ENCODE data around the gene NF2. TPM values are rescaled to one million over a fixed set of nuclear protein-coding genes. Genes with fewer than 3 reads are reported as not detected.

Gene NF2
- total and polyA plus RNA-seq, 2 experiments from 2014 or later: 62.9 to 111 TPM

DNA sequence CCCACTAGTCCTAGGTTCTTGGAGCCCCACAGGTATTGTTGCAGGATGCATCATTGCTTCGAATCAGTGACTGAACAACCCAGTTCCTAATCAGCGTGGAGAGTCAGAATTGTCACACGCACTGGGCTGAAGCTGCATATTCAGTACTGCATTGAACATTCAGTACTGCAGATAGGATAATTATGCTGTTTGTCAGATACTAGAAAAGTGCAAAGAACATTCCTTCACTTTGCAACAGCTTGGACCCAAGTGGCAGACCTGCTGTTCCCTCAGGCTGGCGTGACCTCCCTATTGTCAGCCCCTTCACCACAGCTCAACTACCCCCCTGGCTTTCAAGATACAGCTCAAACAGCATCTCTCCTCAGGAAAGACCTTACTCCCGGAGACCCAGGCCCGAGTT is 27.6 kb downstream of the NF2 start:
- no peaks in the 10 kb centered on the region for H3K9me3 ChIP-seq (ENCODE audit: low read depth)
- H4K20me1 ChIP-seq (ENCODE audit: insufficient read depth): no peaks in the 10 kb centered on the region
- no peak for DNase-seq
- no peaks in the 10 kb centered on the region for H3K36me3 ChIP-seq (ENCODE audit: low read depth)
- no peak overlapping the region for H3K27ac ChIP-seq
- H3K9me2 ChIP-seq (ENCODE audit: insufficient read depth): no peaks in the 10 kb centered on the region
- peaks cover 92% of the 10 kb centered on the region for H3K79me2 ChIP-seq (ENCODE audit: insufficient read depth)
- no peak overlapping the region for H2AFZ ChIP-seq
- 82 to 90% methylated on average over 6 of the region's 6 CpGs for WGBS, 2 experiments (ENCODE audit: low coverage in 1 of 2, low lambda C conversion rate in 2 of 2, missing lambda C conversion rate in 2 of 2)
- peaks cover 43% of the 10 kb centered on the region for H3K4me1 ChIP-seq (ENCODE audit: insufficient read depth)
- H3K27me3 ChIP-seq (replicated peaks; ENCODE audit: insufficient read depth): no peaks in the 10 kb centered on the region
- in situ Hi-C loops (cut with MboI): no loop called here
- H3K9ac ChIP-seq: no peak overlapping the region
- no peak for TF ChIP-seq EZH2 (IDR thresholded peaks at IDR 0.05; ENCODE audit: insufficient read depth, poor library complexity, severe bottlenecking)
- no peak for TF ChIP-seq EZH2phosphoT487 (IDR thresholded peaks at IDR 0.05; ENCODE audit: insufficient read depth, low read depth)
- no peak overlapping the region for H3K4me3 ChIP-seq
- H3K4me2 ChIP-seq (ENCODE audit: unreplicated experiment): no peak overlapping the region
- H3F3A ChIP-seq (ENCODE audit: insufficient read depth): peaks cover 51% of the 10 kb centered on the region

DNA sequence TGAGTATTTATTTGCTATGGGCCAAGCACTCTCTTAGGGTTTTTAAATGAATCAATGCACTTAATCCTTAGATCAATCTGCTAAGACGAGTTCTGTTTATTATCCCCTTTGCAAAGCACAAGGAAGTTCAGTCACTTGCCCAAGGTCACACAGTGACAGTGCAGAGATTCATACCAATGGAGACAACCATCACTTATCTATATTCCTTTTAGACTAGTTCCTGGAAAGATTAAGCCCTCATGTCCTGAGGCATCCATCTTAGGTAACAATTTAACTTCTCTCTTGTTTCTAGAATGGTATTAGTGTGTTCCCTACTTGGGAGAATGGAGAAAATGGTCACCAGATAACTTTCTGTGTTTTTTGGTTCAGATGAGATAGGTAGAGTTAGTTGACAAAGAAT is 28.3 kb downstream of the NF2 start:
- H3K4me2 ChIP-seq (ENCODE audit: unreplicated experiment): no peak overlapping the region
- H3K9ac ChIP-seq: no peak overlapping the region
- no peaks in the 10 kb centered on the region for H4K20me1 ChIP-seq (ENCODE audit: insufficient read depth)
- peaks cover 99% of the 10 kb centered on the region for H3K79me2 ChIP-seq (ENCODE audit: insufficient read depth)
- no peaks in the 10 kb centered on the region for H3K9me2 ChIP-seq (ENCODE audit: insufficient read depth)
- H3K4me1 ChIP-seq (ENCODE audit: insufficient read depth): peaks cover 38% of the 10 kb centered on the region
- no peak overlapping the region for H2AFZ ChIP-seq
- no peak overlapping the region for H3K4me3 ChIP-seq
- 89 to 94% methylated on average over 1 of the region's 1 CpG for WGBS, 2 experiments (ENCODE audit: low coverage in 1 of 2, low lambda C conversion rate in 2 of 2, missing lambda C conversion rate in 2 of 2)
- no peak for DNase-seq
- no peak overlapping the region for H3K27ac ChIP-seq
- H3F3A ChIP-seq (ENCODE audit: insufficient read depth): peaks cover 47% of the 10 kb centered on the region
- in situ Hi-C loops (cut with MboI): no loop called here
- H3K36me3 ChIP-seq (ENCODE audit: low read depth): no peaks in the 10 kb centered on the region
- TF ChIP-seq EZH2phosphoT487 (IDR thresholded peaks at IDR 0.05; ENCODE audit: insufficient read depth, low read depth): no peak
- no peak for TF ChIP-seq EZH2 (IDR thresholded peaks at IDR 0.05; ENCODE audit: insufficient read depth, poor library complexity, severe bottlenecking)
- H3K9me3 ChIP-seq (ENCODE audit: low read depth): no peaks in the 10 kb centered on the region
- no peaks in the 10 kb centered on the region for H3K27me3 ChIP-seq (replicated peaks; ENCODE audit: insufficient read depth)

DNA sequence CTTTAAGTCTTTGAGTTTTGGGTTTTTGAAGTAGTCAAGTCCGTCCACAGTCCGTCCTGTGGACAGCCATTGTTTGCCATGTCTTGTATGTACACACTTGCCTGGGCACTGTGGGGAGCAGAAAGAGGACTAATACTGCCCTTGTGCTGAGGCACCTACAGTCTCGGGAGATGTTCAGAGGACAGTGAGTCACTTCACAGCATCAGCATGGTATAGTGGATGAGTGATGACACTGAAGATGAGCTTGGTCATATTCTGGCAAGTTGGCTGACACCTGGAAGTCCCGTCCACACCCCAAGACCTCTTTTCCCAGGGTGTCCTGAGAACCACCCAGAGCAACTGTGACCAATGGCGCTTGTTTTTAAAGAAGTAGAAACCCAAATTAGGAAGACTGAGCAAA is 29.2 kb downstream of the NF2 start:
- peaks cover 28% of the 10 kb centered on the region for H3K4me1 ChIP-seq (ENCODE audit: insufficient read depth)
- H3K4me2 ChIP-seq (ENCODE audit: unreplicated experiment): no peak overlapping the region
- H3K27me3 ChIP-seq (replicated peaks; ENCODE audit: insufficient read depth): no peaks in the 10 kb centered on the region
- in situ Hi-C loops (cut with MboI): no loop called here
- H3K4me3 ChIP-seq: no peak overlapping the region
- WGBS, 2 experiments (ENCODE audit: low coverage in 1 of 2, low lambda C conversion rate in 2 of 2, missing lambda C conversion rate in 2 of 2): 84 to 91% methylated on average over 5 of the region's 5 CpGs
- no peak overlapping the region for H2AFZ ChIP-seq
- H4K20me1 ChIP-seq (ENCODE audit: insufficient read depth): no peaks in the 10 kb centered on the region
- TF ChIP-seq EZH2 (IDR thresholded peaks at IDR 0.05; ENCODE audit: insufficient read depth, poor library complexity, severe bottlenecking): no peak
- TF ChIP-seq EZH2phosphoT487 (IDR thresholded peaks at IDR 0.05; ENCODE audit: insufficient read depth, low read depth): no peak
- no peaks in the 10 kb centered on the region for H3K9me2 ChIP-seq (ENCODE audit: insufficient read depth)
- H3K27ac ChIP-seq: no peak overlapping the region
- H3K79me2 ChIP-seq (ENCODE audit: insufficient read depth): peaks cover 100% of the 10 kb centered on the region
- no peak overlapping the region for H3K9ac ChIP-seq
- peaks cover 38% of the 10 kb centered on the region for H3F3A ChIP-seq (ENCODE audit: insufficient read depth)
- no peaks in the 10 kb centered on the region for H3K36me3 ChIP-seq (ENCODE audit: low read depth)
- H3K9me3 ChIP-seq (ENCODE audit: low read depth): no peaks in the 10 kb centered on the region
- peak; percentile 27 for DNase-seq

DNA sequence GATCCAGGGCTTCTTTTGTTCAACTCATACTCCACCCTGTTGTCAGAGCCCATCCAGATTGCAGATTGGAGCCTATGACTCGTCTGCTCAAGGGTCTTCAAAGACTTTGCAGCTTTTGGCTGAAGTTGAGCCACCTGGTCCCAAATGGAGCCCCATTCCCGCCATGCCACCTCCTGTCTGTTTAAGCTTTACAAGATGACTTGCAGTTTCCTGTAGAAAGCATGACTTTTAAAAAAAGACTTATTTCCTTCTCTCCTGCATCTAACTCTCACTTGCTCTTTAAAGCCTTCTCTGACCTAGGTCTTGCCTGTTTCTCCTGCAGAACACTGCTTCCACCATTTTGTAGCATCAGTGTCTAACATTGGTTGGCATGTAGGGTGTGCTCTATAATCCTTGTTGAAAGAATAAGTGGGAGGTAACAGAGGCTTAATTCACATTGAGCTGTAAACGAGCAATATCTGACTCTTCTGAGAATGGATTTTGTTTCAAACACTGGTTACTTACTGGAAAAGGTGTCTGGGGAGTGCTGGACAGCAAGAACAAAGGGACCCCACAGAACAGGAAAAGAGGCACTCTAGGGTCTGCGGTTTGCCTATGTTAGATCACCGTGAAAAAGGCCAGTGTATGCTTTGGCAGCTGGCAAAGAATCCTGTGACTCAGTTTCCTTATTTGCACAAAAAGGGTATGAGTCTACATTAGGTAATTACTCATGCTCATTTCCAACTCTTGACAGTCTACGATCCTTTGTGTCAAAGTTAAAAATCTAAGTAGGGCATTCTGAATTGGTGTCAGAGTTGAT is 30.3 kb downstream of the NF2 start:
- Histone ChIP-seq H4K20me1 (ENCODE audit: insufficient read depth) (no peaks in the 10 kb centered on the region), H3K9me3 (ENCODE audit: low read depth) (no peaks in the 10 kb centered on the region), H3K79me2 (ENCODE audit: insufficient read depth) (peaks cover 100% of the 10 kb centered on the region), H3K27ac (no peak overlapping the region), H3K4me1 (ENCODE audit: insufficient read depth) (peaks cover 22% of the 10 kb centered on the region), H3K9ac (no peak overlapping the region), H3K27me3 (replicated peaks; ENCODE audit: insufficient read depth) (no peaks in the 10 kb centered on the region), H3K4me2 (ENCODE audit: unreplicated experiment) (peak overlapping the region; percentile 50), H3K9me2 (ENCODE audit: insufficient read depth) (no peaks in the 10 kb centered on the region), H2AFZ (no peak overlapping the region), H3K4me3 (peak overlapping the region; percentile 5; the same call in 1 of the 2 replicates), H3K36me3 (ENCODE audit: low read depth) (peaks cover 3% of the 10 kb centered on the region; the same call in 1 of the 2 replicates), H3F3A (ENCODE audit: insufficient read depth) (peaks cover 32% of the 10 kb centered on the region; the same call in 1 of the 2 replicates)
- DNase-seq: peak; percentile 28
- TF ChIP-seq EZH2phosphoT487 (IDR thresholded peaks at IDR 0.05; ENCODE audit: insufficient read depth, low read depth) (no peak), EZH2 (IDR thresholded peaks at IDR 0.05; ENCODE audit: insufficient read depth, poor library complexity, severe bottlenecking) (no peak)
- WGBS, 2 experiments (ENCODE audit: low coverage in 1 of 2, low lambda C conversion rate in 2 of 2, missing lambda C conversion rate in 2 of 2): 42 to 49% methylated on average over 6 of the region's 6 CpGs
- in situ Hi-C loops (cut with MboI): no loop called here
